H54 (cell line): ENCODE data around the gene PADI1.

Experiments
- DNase-seq: peaks from one replicate; pipeline ENCODE4 v3.0.0; 2011; ENCODE audit warnings: low spot score, mixed read lengths; ENCODE audit not compliant: insufficient read length
- FAIRE-seq: peaks from 3 replicates; lab custom pipeline; 2011; peaks lifted over from hg19 to GRCh38; lab: Jason Lieb, UNC
- POLR2A ChIP-seq: IDR thresholded peaks from 2 replicates; pipeline ENCODE4 v1.6.1; 2011; ENCODE audit warnings: low read depth, mild to moderate bottlenecking, low read length

PADI1 gene

DNA sequence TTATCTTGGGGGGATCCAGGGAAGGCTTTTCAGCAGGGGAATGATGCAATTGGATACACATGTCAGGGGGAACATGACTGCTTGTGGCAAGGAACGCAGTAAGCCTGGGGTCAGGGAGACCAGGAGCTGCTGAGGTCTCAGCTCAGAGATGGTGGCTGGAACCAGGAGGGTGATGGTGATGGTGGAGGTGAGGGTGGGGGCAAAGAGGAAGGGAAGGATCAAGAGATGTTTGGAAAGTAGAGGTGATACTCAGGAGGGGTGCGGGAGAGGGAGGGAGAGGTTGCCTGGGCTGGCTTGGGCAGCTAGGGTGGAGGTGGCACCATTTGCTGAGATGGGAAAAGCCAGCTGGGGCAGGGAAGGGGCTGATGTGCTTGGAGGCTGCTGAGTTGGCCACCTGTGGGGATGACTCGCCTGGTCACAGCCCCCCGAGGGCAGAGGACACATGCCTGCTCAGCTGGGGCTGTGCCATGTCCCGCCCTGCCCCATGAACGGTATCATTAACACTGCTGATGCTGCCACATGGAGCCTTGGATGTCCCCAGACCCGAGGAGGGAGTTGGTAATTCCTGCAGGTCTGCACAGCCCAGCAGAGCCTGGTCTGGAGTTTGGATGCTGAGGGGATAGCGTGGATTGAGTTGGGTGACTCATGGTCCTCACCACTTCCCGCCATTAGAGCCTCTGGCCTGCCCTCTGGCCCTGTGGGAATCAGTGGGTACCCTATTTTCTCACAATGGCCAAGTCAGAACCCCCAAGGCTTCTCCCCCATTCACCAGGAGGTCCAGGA is 6.3 kb upstream of the PADI1 start:
- DNase-seq, result no peak

DNA sequence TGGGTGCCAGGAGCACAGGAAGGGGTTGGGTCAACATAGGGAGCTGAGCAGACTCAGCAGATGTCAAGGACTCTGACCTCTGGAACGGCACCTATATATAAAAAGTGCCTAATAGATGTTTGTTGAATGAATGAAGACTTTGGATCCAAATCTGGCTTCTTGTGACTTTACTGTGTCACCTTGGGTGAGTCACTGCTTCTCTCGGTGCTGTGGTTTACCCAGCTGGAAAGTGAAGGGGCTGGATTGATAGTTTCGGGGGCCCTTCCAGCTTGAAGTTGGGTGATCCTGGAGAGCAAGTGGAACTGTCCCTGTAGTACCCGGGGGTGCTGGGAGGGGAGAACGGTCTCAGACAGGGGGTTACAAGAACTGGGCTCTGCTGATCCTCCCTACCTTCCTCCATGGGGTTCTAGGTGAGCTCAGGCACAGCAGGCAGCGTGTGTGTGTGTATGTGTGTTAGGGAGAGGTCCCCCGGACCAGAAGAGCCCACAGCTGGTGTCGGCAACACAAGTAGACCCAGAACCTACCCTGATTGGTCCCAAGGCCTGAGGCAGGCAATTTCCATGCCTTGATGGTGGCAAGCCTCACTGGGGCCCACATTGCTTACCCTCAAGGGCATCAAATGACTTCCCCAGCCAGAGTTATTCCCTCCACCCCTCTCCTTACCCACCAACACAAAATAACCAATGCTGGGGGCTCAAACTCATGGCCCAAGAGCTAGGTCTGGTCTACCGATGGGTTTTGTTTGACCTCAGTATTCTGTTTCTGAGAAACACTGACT is 5.5 kb upstream of the PADI1 start:
- no peak for TF ChIP-seq POLR2A
- FAIRE-seq (no peak), DNase-seq (no peak)

More for the DNA sequence above, 6.3 kb upstream of the PADI1 start:
- FAIRE-seq, result no peak
- no peak; the same call in 1 of the 2 replicates for TF ChIP-seq POLR2A

DNA sequence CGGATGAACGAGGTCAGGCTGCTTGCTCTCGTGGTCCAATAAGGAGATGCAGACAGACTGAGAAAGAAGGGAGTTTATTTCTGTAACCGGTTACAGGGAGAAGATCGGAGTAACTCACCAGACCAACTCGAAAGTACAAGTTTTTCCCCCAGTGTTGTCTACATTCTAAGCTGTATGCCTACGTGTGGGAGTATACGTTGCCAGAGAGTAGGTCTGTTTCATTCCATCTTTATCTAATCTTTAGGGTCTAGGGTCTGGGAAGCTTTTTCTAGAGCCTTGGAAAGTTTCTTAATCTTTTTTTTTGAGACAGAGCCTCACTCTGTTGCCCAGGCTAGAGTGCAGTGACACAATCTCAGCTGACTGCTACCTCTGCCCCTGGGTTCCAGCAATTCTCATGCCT is 4.7 kb upstream of the PADI1 start:
- no peak for DNase-seq
- TF ChIP-seq POLR2A, result no peak
- no peak for FAIRE-seq

DNA sequence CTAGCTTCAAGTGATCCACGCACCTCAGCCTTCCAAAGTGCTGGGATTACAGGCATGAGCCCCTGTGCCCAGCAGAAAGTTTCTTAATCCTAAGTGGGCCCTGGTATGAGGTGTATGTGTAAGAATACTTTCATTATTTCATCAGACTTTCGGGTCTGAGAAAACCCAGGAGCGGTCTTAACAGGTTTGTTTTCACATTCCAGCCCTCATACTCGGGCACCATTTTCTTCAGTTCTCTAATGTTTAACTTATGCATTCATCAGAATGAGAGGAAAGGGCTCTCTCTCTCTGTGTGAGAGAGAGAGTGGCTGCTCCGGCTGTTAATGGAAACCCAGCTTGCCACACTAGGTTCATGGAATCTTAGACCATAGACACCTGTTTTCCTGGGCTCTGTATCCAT is 4.2 kb upstream of the PADI1 start:
- FAIRE-seq, result no peak
- DNase-seq, result no peak
- no peak for TF ChIP-seq POLR2A

DNA sequence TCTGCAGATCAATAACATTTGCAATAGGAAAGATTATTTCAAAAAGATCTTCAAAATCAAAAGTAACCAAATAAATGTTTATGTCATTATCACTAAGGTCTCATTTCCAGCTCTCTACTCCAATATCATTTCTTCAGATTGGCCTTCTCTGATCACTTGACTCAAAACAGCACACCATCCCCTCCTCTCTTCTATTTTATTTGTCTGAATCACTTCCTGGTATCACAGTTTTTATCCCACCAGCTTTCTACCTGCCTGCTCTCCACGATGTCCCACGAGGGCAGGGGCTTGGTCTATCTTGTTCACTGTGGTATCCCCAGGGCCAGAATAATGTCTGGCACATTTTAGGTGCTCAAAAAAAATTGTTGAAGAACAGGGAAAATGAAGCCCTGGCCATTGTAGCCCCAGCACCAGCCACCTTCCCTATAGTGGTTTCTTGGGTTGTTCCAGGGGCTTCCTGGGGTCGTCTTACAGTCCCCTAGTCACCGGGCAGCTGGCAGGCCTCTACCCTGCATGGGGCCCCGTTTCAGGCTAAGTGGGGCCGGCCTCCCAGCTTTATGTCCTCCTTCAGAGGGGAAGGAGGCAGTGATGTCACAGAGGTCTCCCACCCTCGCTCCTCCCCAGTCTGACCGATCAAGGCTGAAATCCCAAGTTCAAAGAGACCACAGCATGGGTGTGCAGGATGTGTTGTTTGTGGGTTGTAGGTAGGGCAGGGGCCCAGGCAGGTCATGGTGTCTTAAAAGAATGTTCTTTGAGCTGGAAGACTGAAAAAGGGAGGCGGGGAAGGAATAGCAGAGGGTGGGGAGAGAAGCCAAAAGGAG is 3.5 kb upstream of the PADI1 start:
- TF ChIP-seq POLR2A, result no peak
- DNase-seq (no peak), FAIRE-seq (no peak)

DNA sequence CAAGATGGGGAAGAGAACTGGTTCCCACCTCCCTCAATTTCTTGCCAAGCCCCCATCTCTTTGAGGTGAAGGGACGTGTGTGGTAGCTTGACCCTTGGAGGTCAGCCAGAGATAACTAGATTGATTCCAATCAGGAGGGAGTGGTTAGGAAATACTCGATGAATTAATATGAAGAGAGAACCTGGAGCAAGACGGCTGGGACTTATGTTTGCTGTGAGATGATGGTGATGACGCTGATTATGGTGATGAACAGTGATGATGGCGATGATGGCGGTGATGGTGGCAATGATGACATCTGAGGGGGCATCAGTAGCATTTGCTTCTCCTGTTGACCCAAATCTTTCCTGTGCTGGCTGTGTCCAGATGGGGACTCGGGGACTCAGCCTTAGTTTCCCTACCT is 724 bp downstream of the PADI1 start:
- FAIRE-seq, result no peak
- DNase-seq, result no peak
- no peak for TF ChIP-seq POLR2A

DNA sequence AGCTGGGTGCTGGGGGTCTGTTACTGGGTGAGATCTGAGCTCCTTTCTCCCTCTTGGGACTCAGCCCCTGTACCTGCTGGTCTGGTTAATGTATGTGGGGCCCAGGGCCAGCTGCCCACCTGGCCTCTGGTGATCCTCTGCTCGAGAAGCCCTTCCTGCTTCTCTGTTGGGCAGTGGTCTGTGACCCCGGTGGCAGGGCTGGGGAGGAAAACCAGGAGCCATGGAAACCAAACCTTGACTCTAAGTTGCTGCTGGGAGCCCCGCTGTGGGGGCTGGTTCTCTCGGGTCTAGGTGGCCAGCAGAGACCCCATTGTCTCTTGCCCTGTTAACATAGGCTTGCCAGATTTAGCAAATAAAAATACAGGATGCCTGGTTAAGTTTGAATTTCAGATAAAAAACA is 1.3 kb downstream of the PADI1 start:
- DNase-seq (no peak), FAIRE-seq (no peak)
- no peak for TF ChIP-seq POLR2A

DNA sequence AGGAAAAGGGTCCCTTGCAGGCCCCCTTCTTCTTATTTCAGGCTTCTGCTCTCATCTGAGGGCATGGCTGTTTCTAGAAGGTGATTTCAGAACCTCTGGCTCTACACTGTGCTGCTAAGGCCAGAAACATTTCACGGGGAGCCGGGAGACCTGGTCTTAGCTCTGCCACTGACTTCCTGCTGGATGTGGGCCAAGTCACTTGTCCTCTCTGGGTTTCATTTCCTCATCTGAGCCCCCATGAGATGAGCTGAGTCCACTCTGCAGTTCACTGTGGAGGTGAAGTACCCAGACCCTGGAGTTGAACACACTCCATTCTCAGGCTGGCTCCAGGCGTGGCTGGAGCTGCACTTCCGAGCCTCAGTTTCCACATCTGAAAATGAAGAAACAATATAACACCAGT is 2.1 kb downstream of the PADI1 start:
- FAIRE-seq (no peak), DNase-seq (no peak)
- TF ChIP-seq POLR2A, result no peak

DNA sequence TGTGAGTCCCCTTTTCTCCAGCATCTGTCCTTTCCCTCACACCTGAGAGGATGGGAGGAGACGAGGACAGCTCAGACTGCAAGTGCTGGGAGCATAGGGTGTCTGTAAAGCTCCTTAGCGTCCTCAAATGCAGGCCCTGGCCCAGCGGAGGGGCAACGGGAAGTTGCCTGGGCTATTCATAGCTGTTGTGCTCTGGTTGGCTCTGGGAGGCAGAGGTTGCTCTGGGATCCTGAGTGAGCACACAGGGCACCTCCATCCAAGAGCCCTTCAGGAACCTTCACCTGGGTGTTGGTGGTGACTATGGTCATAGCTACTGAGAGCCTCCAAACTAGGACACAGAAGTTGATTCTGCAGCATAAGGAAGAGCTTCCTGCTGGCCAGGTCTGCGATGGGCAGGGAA is 2.6 kb downstream of the PADI1 start:
- DNase-seq (no peak), FAIRE-seq (no peak)
- no peak for TF ChIP-seq POLR2A

DNA sequence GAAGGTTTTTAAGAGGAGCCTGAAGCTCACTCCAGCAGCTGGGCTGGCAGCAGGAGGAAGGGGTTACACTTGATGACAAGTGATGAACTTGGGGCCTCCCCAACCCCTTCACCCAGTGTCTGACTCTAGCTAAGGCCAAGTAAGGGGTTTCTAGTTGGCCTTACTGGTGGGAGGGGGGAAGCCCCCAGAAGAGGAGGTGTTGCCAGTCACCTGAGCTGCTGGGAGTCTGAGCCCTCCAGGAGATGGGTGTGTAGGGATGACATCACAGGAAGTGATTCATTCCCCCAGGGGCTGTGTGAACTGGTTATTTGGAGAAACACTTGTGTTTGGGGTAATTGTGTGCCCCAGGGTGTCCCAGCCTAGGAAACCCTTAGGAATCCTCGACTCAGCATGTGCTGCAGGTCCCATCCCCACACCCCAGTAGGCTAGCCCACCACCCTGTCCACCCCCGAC is 3.1 kb downstream of the PADI1 start:
- TF ChIP-seq POLR2A, result no peak
- FAIRE-seq (no peak), DNase-seq (peak; percentile 75)

DNA sequence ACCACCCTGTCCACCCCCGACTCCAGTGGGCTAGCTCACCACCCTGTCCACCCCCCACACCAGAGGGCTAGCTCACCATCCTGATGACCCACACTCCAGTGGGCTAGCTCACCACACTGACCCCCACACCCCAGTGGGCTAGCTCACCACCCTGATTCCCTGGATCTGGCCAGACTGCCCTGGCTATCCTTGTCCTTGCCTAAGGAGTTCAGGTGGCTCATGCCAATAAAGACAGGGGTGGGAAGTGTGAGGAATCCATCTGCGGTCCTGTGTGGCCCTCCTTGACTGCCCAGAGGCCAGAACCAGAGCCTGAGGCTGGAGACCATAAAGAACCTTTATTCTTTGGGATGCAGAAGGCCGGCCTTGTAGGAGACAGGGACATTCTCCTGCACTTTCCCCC is 3.6 kb downstream of the PADI1 start:
- DNase-seq, result no peak
- no peak for TF ChIP-seq POLR2A
- FAIRE-seq, result no peak

DNA sequence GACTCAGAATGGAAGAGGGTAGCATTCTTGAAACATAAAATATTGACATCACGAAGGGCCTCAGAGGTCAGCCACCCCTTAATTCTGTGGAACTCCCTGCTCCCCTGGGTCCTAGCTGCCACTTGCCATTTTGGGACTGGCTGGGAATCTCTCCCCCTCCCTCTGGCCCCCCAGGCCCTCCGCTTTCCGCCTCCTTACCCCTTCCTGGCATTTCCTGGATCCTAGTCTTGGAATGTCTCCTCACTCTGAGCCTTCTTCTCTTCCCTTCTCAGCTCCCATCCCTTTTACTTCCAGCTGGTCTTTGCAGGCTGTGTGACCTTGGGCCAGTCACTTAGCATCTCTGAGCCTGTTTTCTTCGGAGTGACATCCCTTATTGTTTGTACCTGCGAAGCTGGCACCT is 4.5 kb downstream of the PADI1 start:
- FAIRE-seq (no peak), DNase-seq (no peak)
- TF ChIP-seq POLR2A, result no peak

DNA sequence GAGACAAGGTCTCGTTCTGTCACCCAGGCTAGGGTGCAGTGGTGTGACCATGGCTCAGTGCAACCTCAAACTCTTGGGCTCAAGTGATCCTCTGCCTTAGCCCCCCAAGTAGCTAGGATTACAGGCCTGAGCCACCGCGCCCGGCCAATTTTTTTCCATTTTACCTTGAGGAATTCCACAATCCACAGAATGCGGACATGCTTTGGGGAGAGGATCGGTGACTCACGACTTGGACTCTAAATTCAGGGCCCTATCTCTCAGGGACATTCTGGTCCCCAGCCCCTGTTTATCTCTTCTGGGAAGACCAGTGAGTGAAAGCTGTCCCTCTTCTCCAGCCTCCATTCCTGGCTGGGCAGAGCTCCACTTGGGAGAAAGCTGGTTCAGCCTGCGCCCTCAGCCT is 5.2 kb downstream of the PADI1 start:
- TF ChIP-seq POLR2A, result no peak
- DNase-seq, result no peak
- FAIRE-seq, result no peak

DNA sequence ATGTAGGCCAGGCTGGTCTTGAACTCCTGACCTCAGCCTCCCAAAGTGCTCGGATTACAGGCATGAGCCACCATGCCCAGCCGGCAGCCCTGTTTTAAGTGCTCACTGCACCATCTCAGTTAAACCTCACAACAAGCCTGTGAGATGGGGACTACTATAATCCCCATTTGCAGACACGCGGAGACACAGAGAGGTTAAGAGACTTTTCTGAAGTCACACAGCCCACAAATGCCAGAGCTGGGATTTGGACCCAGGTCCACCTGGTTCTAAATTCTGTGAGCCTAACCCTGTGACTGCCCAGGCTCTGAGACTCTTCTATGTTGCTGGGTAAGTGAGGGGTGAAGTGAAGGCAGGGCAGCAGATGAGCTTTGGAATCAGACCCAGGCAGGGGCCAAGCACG is 6.4 kb downstream of the PADI1 start:
- DNase-seq, result no peak
- FAIRE-seq, result no peak
- no peak for TF ChIP-seq POLR2A
